CD8-positive, alpha-beta memory T cell (primary cell): ENCODE results near the gene TXNRD1. TPM values are rescaled to one million over a fixed set of nuclear protein-coding genes. Genes with fewer than 3 reads are reported as not detected.
"Not testable (repeated sequence)": the region's sequence is repeated elsewhere in the genome, so short reads cannot be mapped to it uniquely, and the experiment has no call there.

Source experiments
- CTCF ChIA-PET: fragments of 350-600 bp; sonication (Branson Sonifier 250); formaldehyde crosslinking; loops from one replicate; lab custom pipeline; 2021; ENCODE audit warnings: antibody characterized with exemption; lab: Charles Lee
- POLR2A ChIA-PET: fragments of 350-600 bp; sonication (Branson Sonifier 250); formaldehyde crosslinking; loops from one replicate; lab custom pipeline; 2021; ENCODE audit warnings: antibody characterized with exemption; lab: Charles Lee
- DNase-seq, 5 donors: peaks; one replicate each; pipeline versions ENCODE4 v3.0.0 to v3.0.0-alpha.2; 2020 to 2022; ENCODE audit warnings: mixed read lengths in 1 of 5
- H3K27ac ChIP-seq: one replicate; pipeline ENCODE4 v1.7.0; 2013; ENCODE audit warnings: low read depth, mild to moderate bottlenecking, low read length, moderate library complexity
- H3K27me3 ChIP-seq: 2 replicates; pipeline ENCODE4 v1.7.0; 2013; ENCODE audit warnings: low read length, mild to moderate bottlenecking; ENCODE audit not compliant: insufficient read depth, poor library complexity, severe bottlenecking
- H3K36me3 ChIP-seq: 2 replicates; pipeline ENCODE4 v1.7.0; 2013; ENCODE audit warnings: mild to moderate bottlenecking, low read length, moderate library complexity; ENCODE audit not compliant: insufficient read depth
- H3K4me1 ChIP-seq: 2 replicates; pipeline ENCODE4 v1.7.0; 2013; ENCODE audit warnings: mild to moderate bottlenecking, low read length, moderate library complexity; ENCODE audit not compliant: insufficient read depth
- H3K4me3 ChIP-seq: 2 replicates; pipeline ENCODE4 v1.7.0; 2013; ENCODE audit warnings: mild to moderate bottlenecking, low read length
- H3K9me3 ChIP-seq: 2 replicates; pipeline ENCODE4 v1.7.0; 2013; ENCODE audit warnings: mild to moderate bottlenecking, low read length
- H3K27ac Mint-ChIP-seq, 8 donors: one replicate each; pipeline ENCODE4 v1.8.0; 2020 to 2021; ENCODE audit warnings: mixed read lengths in 8 of 8, mild to moderate bottlenecking in 6 of 8, inconsistent platforms in 3 of 8, moderate library complexity in 3 of 8
- H3K27me3 Mint-ChIP-seq, 2 donors: one replicate each; pipeline ENCODE4 v1.8.0; 2020 to 2021; ENCODE audit warnings: mixed read lengths in 2 of 2, mild to moderate bottlenecking in 1 of 2, moderate library complexity in 1 of 2
- H3K36me3 Mint-ChIP-seq, 3 donors: one replicate each; pipeline ENCODE4 v1.8.0; 2020 to 2021; ENCODE audit warnings: mixed read lengths in 3 of 3, inconsistent platforms in 1 of 3, mild to moderate bottlenecking in 1 of 3
- H3K4me1 Mint-ChIP-seq, 3 donors: one replicate each; pipeline ENCODE4 v1.8.0; 2020 to 2021; ENCODE audit warnings: mixed read lengths in 3 of 3, inconsistent platforms in 1 of 3, mild to moderate bottlenecking in 1 of 3
- H3K4me3 Mint-ChIP-seq, 7 donors: one replicate each; pipeline ENCODE4 v1.8.0; 2020 to 2021; ENCODE audit warnings: mixed read lengths in 7 of 7, mild to moderate bottlenecking in 6 of 7, moderate library complexity in 4 of 7, inconsistent platforms in 2 of 7
- H3K9me3 Mint-ChIP-seq, 5 donors: one replicate each; pipeline ENCODE4 v1.8.0; 2020 to 2022; ENCODE audit warnings: mixed read lengths in 5 of 5, mild to moderate bottlenecking in 3 of 5, moderate library complexity in 2 of 5, inconsistent platforms in 1 of 5
- polyA plus RNA-seq: library from polyadenylated mRNA; unstranded; fragments of 300-500 nt; fragmentation: Illumina TruSeq; gene quantifications from one replicate; pipeline ENCODE4 v1.2.3, GENCODE V29; 2021
- total RNA-seq, 2 experiments: library from RNA; stranded (reverse); gene quantifications; one replicate each; pipeline ENCODE4 v1.2.3, GENCODE V29; 2021

TXNRD1 gene
- total and polyA plus RNA-seq, 3 experiments from 2014 or later, result 30.6 to 107 (median 103) TPM

DNA sequence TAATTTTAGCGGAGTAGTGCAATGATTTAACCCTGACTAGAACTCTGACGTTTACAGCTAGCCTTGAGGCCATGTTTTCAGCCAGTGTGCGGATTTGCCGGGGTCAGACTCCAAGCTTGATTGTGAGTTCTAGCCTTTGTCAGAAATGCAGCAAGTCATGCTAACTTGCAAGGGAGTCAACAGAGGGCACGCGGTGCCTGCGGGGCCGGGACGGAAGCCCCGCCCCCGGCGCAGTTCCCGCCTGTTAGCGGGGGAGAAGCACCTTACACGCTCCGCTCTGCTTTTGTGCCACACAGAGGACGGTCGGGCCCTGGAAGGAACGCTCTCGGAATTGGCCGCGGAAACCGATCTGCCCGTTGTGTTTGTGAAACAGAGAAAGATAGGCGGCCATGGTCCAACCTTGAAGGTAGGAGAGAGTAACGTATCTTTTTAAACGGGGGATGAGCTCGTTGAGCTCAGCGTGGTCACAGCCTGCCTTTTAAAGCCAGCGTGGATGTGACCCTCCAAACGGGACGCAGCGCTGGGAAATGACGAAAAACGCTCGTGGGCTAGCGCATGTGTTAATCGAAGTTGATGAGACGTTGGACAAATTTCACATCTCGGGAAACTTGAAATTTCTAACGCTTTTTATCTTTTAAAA, 73.2 kb downstream of the TXNRD1 start:
- no peaks in the 10 kb centered on the region for H3K9me3 ChIP-seq
- peak overlapping the region; percentile 89 for H3K27ac ChIP-seq
- Mint-ChIP-seq H3K9me3 (no peaks in the 10 kb centered on the region), H3K27ac (peak overlapping the region; percentile 89 to 99 (median 96)), H3K4me3 (peak overlapping the region; percentile 94 to 99 (median 98)), H3K36me3 (peaks cover 0 to 36% (median 4%) of the 10 kb centered on the region in 3 donors), H3K4me1 (peaks cover 43 to 56% (median 49%) of the 10 kb centered on the region in 3 donors), H3K27me3 (no peaks in the 10 kb centered on the region)
- peaks cover 4% of the 10 kb centered on the region for H3K36me3 ChIP-seq
- ChIA-PET POLR2A (interaction anchor here (0.5 to 3.4 kb wide), 5 partner anchors 14 to 192 kb away, joined by 3 to 47 read pairs (median 3); partner anchors contain the start of genes EID3 and NFYB), CTCF (interaction anchor here (0.7 to 3.7 kb wide), 14 partner anchors 9 to 150 kb away, joined by 3 to 24 read pairs (median 4); partner anchors contain the start of genes EID3 and TXNRD1)
- H3K4me3 ChIP-seq, result peak overlapping the region; percentile 89
- DNase-seq, result peak; percentile 76 to 88 (median 80)
- H3K27me3 ChIP-seq, result no peaks in the 10 kb centered on the region
- peaks cover 30% of the 10 kb centered on the region for H3K4me1 ChIP-seq

DNA sequence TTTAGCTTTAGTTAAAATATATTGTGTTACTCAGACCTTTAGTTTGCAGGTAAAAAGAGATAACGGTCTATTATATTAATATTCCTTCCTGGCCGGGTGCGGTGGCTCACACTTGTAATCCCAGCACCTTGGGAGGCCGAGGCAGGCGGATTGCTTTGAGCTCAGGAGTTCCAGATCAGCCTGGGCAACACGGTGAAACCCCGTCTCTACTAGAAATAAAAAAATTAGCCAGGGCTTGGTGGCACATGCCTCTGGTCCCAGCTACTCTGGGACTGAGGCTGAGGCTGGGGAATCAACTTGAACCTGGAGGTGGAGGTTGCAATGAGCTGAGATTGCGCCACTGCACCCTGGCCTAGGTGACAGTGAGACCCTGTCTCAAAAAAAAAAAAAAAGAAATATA, 74.7 kb downstream of the TXNRD1 start:
- Mint-ChIP-seq H3K4me1 (peaks cover 52 to 65% (median 59%) of the 10 kb centered on the region in 3 donors), H3K27ac (no peak overlapping the region), H3K4me3 (peak overlapping the region in 1 of 7 donors; percentile 63), H3K27me3 (no peaks in the 10 kb centered on the region), H3K36me3 (peaks cover 0 to 50% (median 4%) of the 10 kb centered on the region in 3 donors), H3K9me3 (no peaks in the 10 kb centered on the region)
- Histone ChIP-seq H3K36me3 (peaks cover 11% of the 10 kb centered on the region), H3K27ac (no peak overlapping the region), H3K27me3 (no peaks in the 10 kb centered on the region), H3K4me3 (no peak overlapping the region), H3K9me3 (no peaks in the 10 kb centered on the region), H3K4me1 (peaks cover 30% of the 10 kb centered on the region)
- POLR2A ChIA-PET, result interaction anchor here (0.6 kb wide), 1 partner anchor 129 kb away, joined by 5 read pairs; no protein-coding TSS in a partner anchor
- no peak for DNase-seq
- CTCF ChIA-PET, result interaction anchor here (1.2 to 3.7 kb wide), 2 partner anchors 13 to 76 kb away, joined by 3 to 24 read pairs; partner anchors contain the start of gene EID3

DNA sequence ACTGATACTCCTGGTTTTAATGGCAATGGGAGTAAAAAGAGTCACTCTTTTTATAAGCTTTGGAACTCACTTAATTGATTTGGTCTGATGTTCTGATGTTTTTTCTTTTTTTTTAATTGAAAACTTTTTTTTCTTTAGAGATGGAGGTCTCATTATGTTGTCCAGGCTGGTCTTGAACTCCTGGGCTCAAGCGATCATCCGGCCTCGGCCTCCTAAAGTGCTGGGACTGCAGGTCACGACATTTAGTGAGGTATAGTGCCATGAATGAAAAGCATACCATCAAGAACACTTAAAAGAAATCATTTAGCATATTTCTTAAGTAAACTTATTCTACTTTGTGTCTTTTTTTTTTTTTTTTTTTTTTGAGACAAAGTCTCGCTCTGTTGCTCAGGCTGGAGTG, 75.3 kb downstream of the TXNRD1 start:
- H3K36me3 Mint-ChIP-seq, result peaks cover 0 to 55% (median 4%) of the 10 kb centered on the region in 3 donors
- CTCF ChIA-PET, result interaction anchor here (1.2 to 3.7 kb wide), 2 partner anchors 13 to 76 kb away, joined by 3 to 24 read pairs; partner anchors contain the start of gene EID3
- Histone ChIP-seq H3K27me3 (no peaks in the 10 kb centered on the region), H3K9me3 (no peaks in the 10 kb centered on the region), H3K27ac (no peak overlapping the region), H3K4me3 (no peak overlapping the region), H3K36me3 (peaks cover 17% of the 10 kb centered on the region), H3K4me1 (peaks cover 30% of the 10 kb centered on the region)
- no peak overlapping the region for H3K4me3 Mint-ChIP-seq
- no peaks in the 10 kb centered on the region for H3K27me3 Mint-ChIP-seq
- POLR2A ChIA-PET, result interaction anchor here (0.6 kb wide), 1 partner anchor 128 kb away, joined by 5 read pairs; no protein-coding TSS in a partner anchor
- H3K4me1 Mint-ChIP-seq, result peaks cover 55 to 65% (median 60%) of the 10 kb centered on the region in 3 donors
- no peak for DNase-seq
- no peak overlapping the region for H3K27ac Mint-ChIP-seq
- H3K9me3 Mint-ChIP-seq, result no peaks in the 10 kb centered on the region

DNA sequence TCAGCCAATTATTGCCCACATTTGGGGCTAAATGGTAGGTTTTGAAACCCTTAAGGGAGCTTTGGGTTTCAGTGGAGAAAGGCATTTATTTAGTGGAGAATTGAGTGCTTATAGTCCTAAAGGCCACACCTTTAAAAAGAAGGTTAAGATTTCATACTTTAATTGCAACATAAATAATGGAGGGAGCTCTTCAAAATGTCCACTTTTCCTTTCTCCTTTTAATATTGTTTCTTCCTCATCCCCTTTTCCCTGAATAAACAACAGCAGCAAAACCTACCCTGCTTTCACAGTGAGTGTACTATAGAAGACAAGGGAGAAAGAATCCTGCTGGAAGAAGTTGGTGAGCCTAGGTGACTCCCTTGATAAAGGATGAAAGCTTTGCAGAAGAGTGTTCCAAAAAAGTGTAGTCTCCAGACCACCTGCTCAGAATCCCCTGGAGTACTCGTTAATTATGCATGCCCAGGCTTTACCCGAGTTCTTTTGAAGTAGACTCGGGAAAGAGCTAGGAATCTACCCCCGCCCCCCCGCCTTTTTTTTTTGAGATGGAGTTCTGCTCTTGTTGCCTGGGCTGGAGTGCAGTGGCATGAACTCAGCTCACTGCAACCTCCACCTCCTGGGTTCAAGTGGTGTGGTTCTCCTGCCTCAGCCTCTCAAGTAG, 76.4 kb downstream of the TXNRD1 start:
- Mint-ChIP-seq H3K4me1 (peaks cover 49 to 60% (median 54%) of the 10 kb centered on the region in 3 donors), H3K9me3 (no peaks in the 10 kb centered on the region), H3K27me3 (no peaks in the 10 kb centered on the region), H3K36me3 (peaks cover 0 to 59% (median 6%) of the 10 kb centered on the region in 3 donors), H3K27ac (no peak overlapping the region), H3K4me3 (peak overlapping the region in 1 of 7 donors; percentile 67)
- H3K27me3 ChIP-seq, result no peaks in the 10 kb centered on the region
- peaks cover 22% of the 10 kb centered on the region for H3K4me1 ChIP-seq
- DNase-seq, result no peak
- H3K36me3 ChIP-seq, result peaks cover 19% of the 10 kb centered on the region
- H3K27ac ChIP-seq, result no peak overlapping the region
- ChIA-PET CTCF (no interaction called here), POLR2A (interaction anchor here (1.4 kb wide), 1 partner anchor 11 kb away, joined by 4 read pairs; the partner anchor contains the start of gene EID3)
- no peak overlapping the region for H3K4me3 ChIP-seq
- no peaks in the 10 kb centered on the region for H3K9me3 ChIP-seq

DNA sequence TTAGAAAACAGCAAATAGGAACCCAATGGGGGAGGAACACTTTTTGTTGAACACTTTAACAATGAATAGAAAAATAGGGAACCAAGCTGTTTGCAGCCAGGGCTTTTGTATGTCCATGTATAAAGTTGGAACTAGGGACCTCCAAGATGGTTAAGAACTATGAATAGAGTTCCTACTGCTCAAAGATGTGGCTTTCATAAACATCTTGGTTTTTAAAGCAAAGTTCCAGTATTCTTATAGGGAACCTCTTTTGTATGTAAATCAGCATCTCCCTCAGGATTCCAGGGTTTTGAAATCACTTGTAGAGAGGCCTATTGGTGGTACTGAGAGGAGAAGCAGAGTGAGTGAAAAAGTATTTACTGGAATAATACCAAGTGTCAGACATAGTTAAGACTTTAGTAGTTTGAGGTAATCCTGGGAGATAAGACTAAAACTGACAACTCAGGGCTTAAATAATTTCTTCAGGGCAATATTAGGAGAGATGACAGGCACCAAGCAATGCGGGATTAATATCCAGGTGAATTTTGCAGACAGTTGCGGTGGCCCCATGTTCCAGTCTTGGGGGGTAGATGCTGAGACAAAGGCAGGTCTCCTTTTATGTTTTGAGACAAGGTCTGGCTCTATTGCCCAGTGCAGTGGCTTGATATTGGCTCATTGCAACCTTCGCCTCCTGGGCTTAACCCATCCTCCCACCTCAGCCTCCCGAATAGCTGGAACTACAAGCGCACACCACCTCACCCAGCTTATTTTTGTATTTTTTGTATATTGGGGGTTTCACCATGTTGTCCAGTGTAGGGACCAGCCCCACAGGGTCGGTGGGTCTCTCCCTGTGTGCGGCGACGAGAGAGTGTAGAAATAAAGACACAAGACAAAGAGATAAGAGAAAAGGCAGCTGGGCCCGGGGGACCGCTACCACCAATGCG, 77.6 kb downstream of the TXNRD1 start:
- POLR2A ChIA-PET, result interaction anchor here (1.4 kb wide), 1 partner anchor 10 kb away, joined by 4 read pairs; the partner anchor contains the start of gene EID3

DNA sequence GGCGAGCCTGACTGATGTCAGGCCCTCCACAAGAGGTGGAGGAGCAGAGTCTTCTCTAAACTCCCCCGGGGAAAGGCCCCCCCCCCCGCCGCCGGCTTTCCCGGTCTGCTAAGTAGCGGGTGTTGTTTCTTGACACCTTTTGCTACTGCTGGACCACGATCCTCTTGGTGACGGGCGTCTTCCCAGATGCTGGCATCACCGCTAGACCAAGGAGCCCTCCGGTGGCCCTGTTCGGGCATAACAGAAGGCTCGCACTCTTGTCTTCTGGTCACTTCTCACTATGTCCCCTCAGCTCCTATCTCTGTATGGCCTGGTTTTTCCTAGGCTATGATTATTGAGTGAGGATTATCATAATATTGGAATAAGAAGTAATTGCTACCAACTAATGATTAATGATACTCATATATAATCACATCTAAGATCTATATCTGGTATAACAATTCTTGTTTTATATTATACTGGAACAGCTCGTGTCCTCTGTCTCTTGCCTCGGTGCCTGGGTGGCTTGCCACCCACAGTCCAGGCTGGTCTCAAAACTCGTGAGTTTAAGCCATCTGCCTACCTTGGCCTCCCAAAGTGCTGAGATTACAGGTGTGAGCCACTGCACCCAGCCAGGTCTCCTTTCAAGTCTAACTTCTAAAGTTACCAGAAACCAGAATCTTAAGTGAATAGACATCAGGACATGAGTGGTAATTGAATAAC, 78.7 kb downstream of the TXNRD1 start:
- CTCF ChIA-PET, H3K27ac ChIP-seq, H3K9me3 Mint-ChIP-seq, DNase-seq, H3K4me3 Mint-ChIP-seq, H3K4me1 ChIP-seq, H3K4me3 ChIP-seq, H3K9me3 ChIP-seq, H3K27me3 ChIP-seq, POLR2A ChIA-PET, H3K27me3 Mint-ChIP-seq: not testable (repeated sequence)
- Mint-ChIP-seq H3K27ac (peak overlapping the region in 1 of 8 donors; percentile 47), H3K36me3 (peaks cover 0 to 57% (median 6%) of the 10 kb centered on the region in 3 donors), H3K4me1 (peaks cover 36 to 45% (median 38%) of the 10 kb centered on the region in 3 donors)
- peaks cover 19% of the 10 kb centered on the region for H3K36me3 ChIP-seq

More for the DNA sequence above, 77.6 kb downstream of the TXNRD1 start:
- Histone ChIP-seq H3K4me3 (no peak overlapping the region), H3K4me1 (peaks cover 14% of the 10 kb centered on the region), H3K36me3 (peaks cover 19% of the 10 kb centered on the region), H3K27ac (no peak overlapping the region), H3K27me3 (no peaks in the 10 kb centered on the region), H3K9me3 (no peaks in the 10 kb centered on the region)
- Mint-ChIP-seq H3K9me3 (no peaks in the 10 kb centered on the region), H3K4me1 (peaks cover 45 to 56% (median 50%) of the 10 kb centered on the region in 3 donors), H3K27me3 (no peaks in the 10 kb centered on the region), H3K4me3 (peak overlapping the region in 1 of 7 donors; percentile 67), H3K36me3 (peaks cover 0 to 59% (median 6%) of the 10 kb centered on the region in 3 donors), H3K27ac (peak overlapping the region in 2 of 8 donors; percentile 17 to 94)
- no peak for DNase-seq
- CTCF ChIA-PET, result no interaction called here
